ENCODE results near the gene CLK2. TPM values are rescaled to one million over a fixed set of nuclear protein-coding genes. Genes with fewer than 3 reads are reported as not detected.

Gene CLK2
- total and polyA plus RNA-seq, 2 of the 8 experiments (the other 6 are each of a cell fraction or from before 2014, with no cell fraction given) = 62.2 to 76.0 TPM

- Histone ChIP-seq H4K8ac (ENCODE audit: extremely low read depth, insufficient read depth, low read length) (no peak overlapping the region), H3K27me3 (replicated peaks in 1 of 4; ENCODE audit: control insufficient read depth in 3 of 4, extremely low read depth in 1 of 4, insufficient read depth in 3 of 4, low read length in 3 of 4) (no peaks in the 10 kb centered on the region; a peak in 1 of 7 replicates), H4K91ac (replicated peaks; ENCODE audit: insufficient read length, low read length) (peak overlapping the region; percentile 84), H3K18ac (ENCODE audit: extremely low read depth, low read length) (no peak overlapping the region), H3K23me2 (ENCODE audit: low read depth, low read length) (peaks cover 9% of the 10 kb centered on the region), H2BK20ac (ENCODE audit: low read length) (peak overlapping the region; percentile 98; the same call in 1 of the 2 replicates), H3K9me3 (ENCODE audit: insufficient read depth in 2 of 2, low read depth in 1 of 2, low read length in 1 of 2) (no peaks in the 10 kb centered on the region), H2BK120ac (replicated peaks; ENCODE audit: low read depth, low read length) (no peak overlapping the region), H2AFZ (ENCODE audit: low read length) (no peak overlapping the region), H3K23ac (ENCODE audit: insufficient read length) (no peak overlapping the region), H3K4me3 (ENCODE audit: extremely low read depth in 1 of 4, insufficient read depth in 2 of 4, low read depth in 3 of 4, low read length in 4 of 4) (no peak overlapping the region), H2BK5ac (ENCODE audit: low read depth, low read length) (peak overlapping the region; percentile 86; the same call in 1 of the 2 replicates), H3K79me2 (ENCODE audit: control insufficient read depth in 1 of 2, insufficient read depth in 2 of 2, low read length in 2 of 2) (peaks cover 8 to 30% of the 10 kb centered on the region in 2 experiments), H3K9ac (replicated peaks in 1 of 4; ENCODE audit: extremely low read depth in 1 of 4, low read depth in 3 of 4, low read length in 3 of 4) (no peak overlapping the region), H3K4me1 (replicated peaks in 1 of 4; ENCODE audit: control insufficient read depth in 3 of 4, insufficient read depth in 4 of 4, low read length in 3 of 4) (peaks cover 0 to 8% (median 4%) of the 10 kb centered on the region in 4 experiments; a peak in 6 of 7 replicates), H3K56ac (replicated peaks; ENCODE audit: insufficient read length, low read depth, low read length) (no peak overlapping the region), H2AK5ac (ENCODE audit: low read depth, low read length) (0 out of 2 replicates have a peak overlapping the region, but pooled peaks have one; percentile 33), H4K20me1 (replicated peaks in 1 of 2; ENCODE audit: control insufficient read depth in 1 of 2, insufficient read depth in 2 of 2, low read length in 2 of 2) (peaks cover under 1 to 10% of the 10 kb centered on the region in 2 experiments), H3K4me2 (ENCODE audit: insufficient read depth in 1 of 2, low read depth in 2 of 2, low read length in 2 of 2) (peak overlapping the region in 1 of 2 experiments; percentile 83; a peak in 1 of 4 replicates), H3K14ac (ENCODE audit: insufficient read length) (no peak overlapping the region), H3K4ac (replicated peaks; ENCODE audit: insufficient read length, low read depth, low read length) (no peak overlapping the region), H3K27ac (ENCODE audit: low read depth, low read length) (no peak overlapping the region), H3K36me3 (ENCODE audit: control insufficient read depth in 2 of 4, insufficient read depth in 4 of 4, low read length in 3 of 4) (peaks cover 0 to 13% (median 8%) of the 10 kb centered on the region in 4 experiments; a peak in 5 of 8 replicates), H2BK12ac (ENCODE audit: low read depth, low read length) (peak overlapping the region; percentile 62; the same call in 1 of the 2 replicates), H3K79me1 (ENCODE audit: low read depth, low read length) (peaks cover 11% of the 10 kb centered on the region; the same call in 1 of the 2 replicates), H2BK15ac (ENCODE audit: low read length) (0 out of 2 replicates have a peak overlapping the region, but pooled peaks have one; percentile 98), H4K5ac (ENCODE audit: insufficient read length, low read depth, low read length) (no peak overlapping the region)
- WGBS, 2 experiments (ENCODE audit: extremely low coverage in 1 of 2, insufficient coverage in 1 of 2, insufficient read length in 1 of 2, insufficient replicate concordance in 2 of 2, low coverage in 1 of 2, low lambda C conversion rate in 2 of 2, missing lambda C conversion rate in 1 of 2) = 74% methylated on average over 6 of the region's 6 CpGs; no CpG with 5 or more reads in 1 of the 2 experiments
- CTCF ChIA-PET (ENCODE audit: partially characterized antibody) = interaction anchor here (0.9 to 6.4 kb wide), 21 partner anchors 10 to 261 kb away, joined by 3 to 103 read pairs (median 6); partner anchors contain the start of genes CLK2, HCN3, RUSC1 and SCAMP3
- FAIRE-seq (no peak), DNase-seq (ENCODE audit: low read depth in 1 of 2, low spot score in 2 of 2) (no peak)
- POLR2A ChIA-PET (ENCODE audit: partially characterized antibody) = interaction anchor here (0.6 to 2.1 kb wide), 15 partner anchors 11 to 625 kb away, joined by 3 to 14 read pairs (median 5); partner anchors contain the start of genes CLK2, RUSC1, SCAMP3 and THBS3
- TF ChIP-seq RFX5 (IDR thresholded peaks at IDR 0.05; ENCODE audit: borderline replicate concordance, low read depth, low read length) (no peak), NRF1 (IDR thresholded peaks at IDR 0.05; ENCODE audit: low read depth, low read length) (no peak), MAFK (IDR thresholded peaks at IDR 0.05; ENCODE audit: low read depth, low read length) (no peak), CTBP2 (IDR thresholded peaks at IDR 0.05; ENCODE audit: borderline replicate concordance, insufficient read depth, insufficient read length, low read length) (no peak), POLR2AphosphoS5 (IDR thresholded peaks at IDR 0.05; ENCODE audit: low read depth, low read length) (no peak), GTF2F1 (IDR thresholded peaks at IDR 0.05; ENCODE audit: borderline replicate concordance, low read depth, low read length) (no peak), FOSL1 (IDR thresholded peaks at IDR 0.05; ENCODE audit: insufficient read depth, low read depth, low read length) (no peak), EZH2 (IDR thresholded peaks at IDR 0.05; ENCODE audit: low read depth, low read length, severe bottlenecking) (no peak), SP2 (IDR thresholded peaks at IDR 0.05; ENCODE audit: low read length) (no peak), USF2 (IDR thresholded peaks at IDR 0.05; ENCODE audit: low read length) (no peak)
Observed at GRCh38 chr1:155307247-155307740, 34.0 kb upstream of the CLK2 start.

All from H1 (cell line).